HG03354 (cell line): Measurements from ENCODE around the gene TTC9B.

Experiments used
- ATAC-seq: cut with Tn5 transposase; IDR thresholded peaks from one replicate; pipeline ENCODE4 v1.9.1; 2021; ENCODE audit warnings: mild to moderate bottlenecking; ENCODE audit not compliant: unreplicated experiment, poor library complexity, severe bottlenecking

TTC9B gene

GRCh38 chr19:40217934-40218890 lies at the start of gene TTC9B:
TSS of gene TTC9B (minus strand) at chr19:40218384. CDS start at chr19:40218381, 3 bp downstream.
- ATAC-seq = no peak

DNA sequence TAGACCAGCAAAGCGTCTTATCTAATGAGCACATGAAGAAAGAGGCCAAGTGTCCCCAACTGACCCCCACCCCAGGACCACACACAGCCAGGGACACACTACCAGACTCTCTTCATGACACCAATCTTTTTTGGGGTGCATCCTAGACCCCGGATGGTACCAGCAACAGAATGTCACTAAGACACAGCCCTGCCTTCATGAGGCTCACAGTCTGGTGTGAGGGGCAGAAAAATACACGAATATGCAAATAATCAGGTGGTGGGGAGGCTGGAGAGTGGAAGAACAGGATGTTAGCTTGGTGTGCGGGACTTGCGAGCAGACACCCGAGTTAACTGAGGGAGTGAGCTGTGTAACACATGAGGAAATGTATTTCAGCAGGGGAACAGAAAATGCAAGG lies 49.4 kb upstream of the TTC9B start:
- ATAC-seq = no peak

- no peak for ATAC-seq
Observed at GRCh38 chr19:40266912-40267600, 48.9 kb upstream of the TTC9B start.

DNA sequence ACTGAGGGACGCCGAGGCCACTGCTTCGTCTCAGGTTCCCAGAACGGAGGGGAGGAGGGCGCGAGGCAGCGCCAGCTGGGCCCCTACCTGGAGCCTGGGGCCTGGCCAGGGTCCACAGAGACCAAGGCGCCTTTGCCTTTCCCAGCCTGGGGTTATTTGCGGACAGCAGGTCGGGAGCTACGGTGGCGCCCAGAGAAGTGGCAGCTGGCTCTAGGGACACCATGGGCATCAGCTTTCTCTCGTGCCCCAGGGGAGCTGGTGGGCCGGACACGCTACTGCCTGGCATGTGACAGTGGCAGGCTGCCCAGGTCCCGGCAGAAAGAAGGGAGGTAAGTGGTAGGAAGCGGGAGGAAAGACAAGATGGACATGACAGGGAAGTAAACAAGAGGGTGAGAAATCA lies 47.9 kb upstream of the TTC9B start:
- ATAC-seq = no peak

DNA sequence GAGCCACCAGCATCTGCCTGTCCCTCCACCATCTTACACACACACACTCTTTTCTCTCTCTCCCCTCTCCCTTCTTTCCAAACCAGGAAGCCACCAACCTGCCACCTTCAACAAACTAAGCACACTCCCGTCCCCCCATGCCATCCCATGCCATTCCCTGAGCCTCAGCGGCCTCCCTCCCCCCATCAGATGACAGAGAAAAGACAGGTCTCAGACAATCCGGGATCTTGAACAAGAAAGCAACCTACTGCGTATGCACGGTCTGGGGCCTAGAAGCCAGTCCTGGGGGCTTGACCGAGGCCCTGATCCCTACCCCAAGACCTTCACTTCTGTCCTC lies 47.5 kb upstream of the TTC9B start:
- ATAC-seq = no peak

- ATAC-seq = no peak
Observed at GRCh38 chr19:40265055-40265762, 47.0 kb upstream of the TTC9B start.

DNA sequence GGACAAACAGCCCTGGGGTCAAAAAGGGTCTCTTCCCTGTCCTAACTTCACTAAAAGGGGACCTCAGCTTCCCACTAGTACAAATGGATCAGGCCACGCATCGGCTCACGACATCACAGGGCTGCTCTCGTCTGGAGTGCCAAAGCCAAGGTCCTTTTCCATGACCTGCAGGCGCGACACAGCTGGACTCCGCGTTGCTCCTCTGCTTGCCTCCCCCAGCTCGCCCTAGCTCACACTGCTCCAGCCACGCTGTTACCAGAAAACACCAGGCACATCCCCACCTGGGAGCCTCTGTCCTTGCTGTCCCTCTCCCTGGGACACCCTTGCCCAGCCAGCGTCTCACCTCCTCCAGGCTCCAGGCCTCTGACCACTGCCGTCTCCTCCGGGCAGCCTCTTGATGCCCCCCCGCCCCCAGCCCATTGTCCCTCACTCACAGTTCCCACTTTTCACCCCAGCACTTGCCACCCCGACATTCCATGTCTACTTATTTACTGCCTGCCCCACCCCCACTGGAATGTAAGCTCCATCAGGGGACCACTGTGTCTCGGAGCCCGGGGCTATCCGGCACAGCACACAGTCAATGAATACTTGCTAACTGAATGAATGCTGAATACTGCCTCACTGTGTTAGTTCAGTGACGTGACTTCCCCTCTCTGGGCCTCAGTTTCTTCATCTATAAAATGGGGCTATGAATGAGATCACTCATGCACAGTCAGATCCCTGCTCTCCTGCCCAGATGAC lies 46.3 kb upstream of the TTC9B start:
- ATAC-seq = no peak

- ATAC-seq = no peak
Observed at GRCh38 chr19:40263440-40264313, 45.5 kb upstream of the TTC9B start.

DNA sequence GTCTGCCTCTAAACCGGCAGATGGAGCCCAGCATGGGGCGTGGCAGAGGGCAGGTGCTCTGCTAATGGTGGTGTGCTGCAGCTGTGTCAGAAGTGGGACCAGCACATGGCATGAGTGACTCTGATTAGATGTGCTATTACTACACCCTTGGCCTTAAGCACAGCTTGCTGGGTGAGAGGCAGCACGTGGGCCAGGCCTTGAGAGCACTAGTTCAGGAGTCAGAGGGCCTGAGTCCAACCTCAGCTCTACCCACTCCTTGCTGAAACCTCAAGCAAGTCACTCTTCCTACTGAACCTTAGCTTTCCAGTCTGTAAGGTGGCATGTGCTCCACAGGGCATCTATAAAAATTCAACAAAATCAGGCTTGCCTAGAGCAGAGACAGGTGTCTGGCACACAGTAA lies 44.2 kb upstream of the TTC9B start:
- ATAC-seq = no peak

DNA sequence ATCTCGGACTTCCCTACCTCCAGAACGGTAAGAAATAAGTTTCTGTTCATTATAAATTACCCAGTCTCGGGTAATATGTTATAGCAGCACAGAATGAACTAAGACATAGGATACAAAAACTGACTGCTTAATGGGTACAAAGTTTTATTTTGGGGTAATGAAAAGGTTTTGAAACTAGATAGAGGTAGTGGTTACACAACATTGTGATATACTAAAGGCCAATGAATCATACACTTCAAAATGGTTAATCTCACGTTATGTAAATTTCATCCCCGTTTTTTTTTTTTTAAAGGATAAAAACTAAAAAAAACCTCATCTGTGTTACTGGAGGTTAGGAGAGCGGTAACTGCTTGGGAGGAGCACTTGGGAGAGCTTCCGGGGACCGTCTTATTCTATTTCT lies 43.4 kb upstream of the TTC9B start:
- ATAC-seq = no peak

- ATAC-seq = no peak
Observed at GRCh38 chr19:40257096-40257517, 38.9 kb upstream of the TTC9B start.

DNA sequence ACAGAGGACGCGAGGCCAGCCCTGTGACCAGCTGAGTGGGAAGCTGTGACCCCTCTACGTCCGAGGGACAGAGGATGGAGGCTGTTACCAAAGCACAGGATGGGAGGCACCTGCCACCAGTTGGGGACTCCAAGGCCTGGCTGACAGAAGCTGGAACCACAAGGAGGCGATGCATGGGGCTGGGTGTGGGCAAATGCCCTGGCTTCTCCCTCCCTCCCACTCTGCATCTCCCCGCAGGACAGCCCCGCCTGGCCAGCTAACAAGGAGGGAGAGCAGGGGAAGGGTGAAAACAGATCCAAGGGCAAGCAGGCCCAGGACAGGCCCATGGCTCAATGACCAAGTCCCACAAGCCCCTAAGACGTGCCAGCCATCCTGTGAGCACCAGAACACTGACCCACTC lies 38.3 kb upstream of the TTC9B start:
- ATAC-seq = no peak

- ATAC-seq = no peak
Observed at GRCh38 chr19:40255619-40256166, 37.5 kb upstream of the TTC9B start.

DNA sequence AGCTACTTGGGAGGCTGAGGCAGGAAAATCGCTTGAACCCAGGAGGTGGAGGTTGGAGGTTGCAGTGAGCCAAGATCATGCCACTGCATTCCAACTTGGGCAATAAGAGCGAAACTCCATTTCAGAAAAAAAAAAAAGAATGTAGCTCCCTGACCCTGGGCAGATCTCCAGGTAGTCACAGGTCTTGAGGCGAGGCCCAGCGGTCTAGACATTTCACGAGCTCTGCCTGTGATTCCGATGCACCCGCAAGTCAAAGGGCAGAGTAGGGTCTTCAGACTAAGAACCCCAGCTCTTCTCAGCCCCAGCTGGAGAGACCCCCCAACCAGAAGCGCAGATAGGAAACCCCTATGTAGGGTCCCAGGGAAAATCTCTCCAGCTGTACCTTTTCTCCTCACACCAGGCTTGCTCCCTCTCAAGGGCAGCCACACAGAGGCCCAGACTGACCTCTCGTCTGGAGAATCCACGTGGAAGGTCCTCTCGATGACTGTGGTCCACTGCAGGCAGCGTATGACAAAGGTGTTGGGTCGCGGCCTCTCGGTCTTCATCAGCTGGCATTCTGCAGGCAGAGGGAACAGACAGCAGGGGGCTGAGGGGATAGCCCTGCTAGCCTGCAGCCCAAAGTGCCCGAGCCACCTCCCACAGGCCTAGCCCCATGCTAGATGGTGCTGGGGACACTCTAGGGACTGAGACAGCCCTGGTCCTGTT lies 36.7 kb upstream of the TTC9B start:
- no peak for ATAC-seq

DNA sequence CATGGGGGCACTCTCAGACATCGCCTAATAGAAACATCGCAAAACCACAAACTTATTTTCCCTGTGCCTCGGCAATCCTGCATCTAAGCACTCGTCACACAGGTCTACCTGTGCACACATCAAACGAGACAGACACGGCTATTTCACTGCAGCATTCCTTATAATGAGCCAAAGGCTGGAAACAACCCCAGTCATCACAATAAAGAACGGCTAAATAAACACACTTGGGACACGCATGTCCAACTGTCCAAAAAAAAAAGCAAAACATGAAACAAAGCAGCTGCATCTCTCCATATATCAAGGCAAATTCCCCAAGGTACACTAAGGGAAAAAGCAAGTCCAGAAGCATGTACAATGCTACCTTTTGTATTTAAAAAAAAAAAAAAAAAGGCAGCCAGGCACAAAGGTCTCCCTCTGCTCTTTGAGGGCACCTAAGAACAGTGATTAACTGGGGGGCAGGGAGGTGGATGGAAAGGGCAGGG lies 35.5 kb upstream of the TTC9B start:
- ATAC-seq = no peak

- ATAC-seq = no peak
Observed at GRCh38 chr19:40252395-40252794, 34.2 kb upstream of the TTC9B start.

DNA sequence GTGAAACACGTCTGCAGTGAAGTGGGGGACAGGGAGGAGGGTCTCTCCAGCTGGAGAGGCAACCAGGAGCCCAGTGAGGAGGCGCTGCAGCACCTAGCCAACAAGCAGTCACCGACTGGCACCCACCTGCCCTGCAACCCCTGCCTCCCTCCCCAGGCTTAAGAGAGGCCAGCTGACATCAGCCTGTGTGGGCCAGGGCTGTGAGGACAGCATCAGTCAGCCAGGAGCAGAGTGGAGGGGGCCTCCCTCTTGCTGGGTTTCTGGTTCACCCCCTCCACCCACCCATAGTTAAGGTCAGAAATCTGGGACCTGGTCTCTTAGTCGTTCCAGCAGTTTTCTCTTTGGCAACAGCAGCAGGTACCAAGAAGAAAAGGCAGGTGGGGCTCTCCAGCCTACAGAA lies 33.8 kb upstream of the TTC9B start:
- no peak for ATAC-seq

DNA sequence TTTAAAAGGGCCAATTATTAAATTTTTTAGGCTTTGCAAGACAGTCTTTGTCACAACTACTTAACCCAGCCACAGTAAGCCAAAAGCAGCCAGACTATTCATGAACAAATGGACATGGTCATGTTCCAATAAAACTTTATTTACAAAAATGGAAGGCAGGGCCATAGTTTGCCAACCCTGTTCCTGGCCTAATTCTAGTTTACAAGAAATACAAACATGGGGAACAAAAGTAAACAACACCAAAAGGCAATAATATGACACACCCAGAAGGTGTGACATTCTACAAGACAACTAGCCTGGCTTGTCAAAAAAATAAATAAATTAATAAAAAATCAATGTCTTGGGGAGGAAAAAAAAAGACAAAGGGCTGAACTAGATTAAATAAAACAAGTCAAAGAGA lies 33.1 kb upstream of the TTC9B start:
- no peak for ATAC-seq
